ENCODE results near the gene SQOR.
"Not testable (repeated sequence)": the region's sequence is repeated elsewhere in the genome, so short reads cannot be mapped to it uniquely, and the experiment has no call there.

Gene SQOR

GRCh38 chr15:45635191-45635638, 386 bp downstream of the SQOR start:
- no peak for DNase-seq

- DNase-seq: no peak
These were observed 999 bp downstream of the SQOR start for GRCh38 chr15:45635763-45636292.

- no peak for DNase-seq
These were observed 2.3 kb downstream of the SQOR start for GRCh38 chr15:45637141-45637540.

GRCh38 chr15:45637552-45638033, 2.8 kb downstream of the SQOR start:
- peak; percentile 86 for DNase-seq

DNA sequence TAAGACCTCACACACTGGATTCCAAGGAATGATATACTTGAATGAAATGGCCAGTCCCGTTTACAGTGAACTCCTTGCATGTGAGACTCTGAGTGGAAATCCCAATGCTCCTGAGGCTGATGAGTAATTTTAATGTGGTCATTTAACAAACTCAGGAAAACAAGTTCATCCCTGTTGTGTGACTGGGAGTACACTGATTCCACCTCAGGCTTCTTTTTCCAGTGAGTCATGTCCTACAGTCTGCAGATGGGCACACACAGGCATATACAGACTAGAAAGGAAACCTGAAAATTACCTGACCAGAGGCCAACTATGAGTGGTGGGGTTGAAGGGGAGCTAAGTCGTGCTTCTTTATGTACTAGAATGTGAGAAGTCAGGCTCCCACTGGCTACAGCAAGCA, 5.8 kb downstream of the SQOR start:
- DNase-seq: peak; percentile 88

DNA sequence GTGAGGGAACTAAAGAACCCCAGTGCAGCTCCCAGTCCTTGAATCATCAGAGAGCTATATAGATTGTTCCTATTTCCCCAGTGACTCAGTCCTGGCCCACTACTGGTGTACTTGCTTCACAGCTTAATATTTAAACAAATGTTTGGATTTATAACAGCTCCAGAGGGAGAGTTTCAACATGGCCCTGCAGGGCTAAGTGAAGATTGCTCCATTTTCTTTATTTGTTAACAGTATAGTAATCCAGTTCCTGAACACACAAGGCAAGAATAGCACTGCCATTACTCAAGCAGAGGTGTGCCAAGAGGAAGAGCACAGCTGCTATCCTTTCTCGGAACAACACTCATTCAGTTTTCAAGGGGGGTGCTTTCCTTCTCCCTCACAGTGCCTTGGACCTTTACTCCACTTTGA, 6.5 kb downstream of the SQOR start:
- peak; percentile 88 for DNase-seq

GRCh38 chr15:45641999-45642932, 7.4 kb downstream of the SQOR start:
- DNase-seq: peak; percentile 82

- DNase-seq: no peak
These were observed 9.6 kb downstream of the SQOR start for GRCh38 chr15:45644437-45644836.

GRCh38 chr15:45645026-45645980, 10.5 kb downstream of the SQOR start:
- peak; percentile 67 for DNase-seq

DNA sequence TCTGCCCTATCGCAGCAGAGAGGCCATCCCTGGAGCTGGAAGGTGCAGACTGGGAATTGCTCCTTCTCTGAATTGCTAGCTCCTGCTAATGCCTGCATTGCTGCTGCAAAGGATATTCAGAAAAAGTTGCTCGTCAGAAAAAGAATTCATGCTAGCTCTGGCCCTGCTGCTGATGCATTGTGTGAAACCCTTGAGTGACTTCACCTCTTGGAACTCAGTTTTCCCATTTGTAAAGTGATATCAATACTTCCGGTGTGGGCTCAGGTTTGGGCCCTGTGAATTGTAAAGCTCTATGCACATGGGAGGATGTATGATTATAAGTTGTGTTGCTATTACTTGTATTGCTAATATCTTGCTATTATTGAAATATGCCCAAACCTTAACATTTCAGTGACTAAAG, 11.4 kb downstream of the SQOR start:
- DNase-seq: no peak

DNA sequence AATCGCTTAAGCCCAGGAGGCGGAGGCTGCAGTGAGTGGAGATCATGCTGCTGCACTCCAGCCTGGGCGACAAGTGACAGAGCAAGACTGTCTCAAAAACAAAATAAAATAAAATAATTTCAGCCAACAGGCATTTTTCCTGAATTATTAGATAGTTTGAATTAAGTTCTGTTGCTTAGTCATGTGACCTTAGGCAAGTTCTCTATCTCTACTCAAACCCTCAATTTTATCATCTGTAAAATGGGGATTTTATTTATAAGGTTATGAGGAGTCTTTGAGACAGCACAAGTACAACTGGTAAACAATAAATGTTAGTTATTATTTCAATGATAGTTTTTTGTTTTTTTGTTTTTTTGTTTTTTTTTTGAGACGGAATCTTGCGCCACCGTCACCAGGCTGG, 13.0 kb downstream of the SQOR start:
- no peak for DNase-seq

GRCh38 chr15:45648521-45649200, 13.8 kb downstream of the SQOR start:
- DNase-seq: peak; percentile 48

DNA sequence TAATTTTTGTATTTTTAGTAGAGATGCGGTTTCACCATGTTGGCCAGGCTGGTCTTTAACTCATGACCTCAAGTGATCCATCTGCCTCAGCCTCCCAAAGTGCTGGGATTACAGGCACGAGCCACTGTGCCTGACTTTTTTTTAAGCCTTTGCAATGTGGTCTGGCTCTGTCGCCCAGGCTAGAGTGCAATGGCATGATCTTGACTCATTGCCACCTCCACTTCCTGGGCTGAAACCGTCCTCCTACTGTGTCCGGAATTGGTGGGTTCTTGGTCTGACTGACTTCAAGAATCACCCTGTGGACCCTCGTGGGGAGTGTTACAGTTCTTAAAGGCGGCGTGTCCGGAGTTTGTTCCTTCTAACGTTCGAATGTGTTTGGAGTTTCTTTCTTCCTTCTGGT, 15.2 kb downstream of the SQOR start:
- not testable (repeated sequence) for DNase-seq

GRCh38 chr15:45650889-45651525, 16.2 kb downstream of the SQOR start:
- DNase-seq: no peak

- DNase-seq: no peak
These were observed 19.0 kb downstream of the SQOR start for GRCh38 chr15:45653702-45654424.

- DNase-seq: no peak
These were observed 19.9 kb downstream of the SQOR start for GRCh38 chr15:45654749-45655148.

- no peak for DNase-seq
These were observed 22.4 kb downstream of the SQOR start for GRCh38 chr15:45657254-45657653.

- no peak for DNase-seq
These were observed 23.1 kb downstream of the SQOR start for GRCh38 chr15:45657764-45658545.

GRCh38 chr15:45660231-45660979, 25.6 kb downstream of the SQOR start:
- DNase-seq: no peak

GRCh38 chr15:45662375-45662774, 27.5 kb downstream of the SQOR start:
- no peak for DNase-seq
